HCT116 (cell line): ENCODE results near the gene CAMK1D. TPM values are rescaled to one million over a fixed set of nuclear protein-coding genes. Genes with fewer than 3 reads are reported as not detected.

Experiments
- ATAC-seq: fragments of 200-7000 bp; cut with Tn5 transposase; 2 replicates; pipeline ENCODE4 v1.9.1; 2020; ENCODE audit warnings: mild to moderate bottlenecking, moderate library complexity
- BruUV-seq: library from RNA; stranded (reverse); fragments of 400-500 nt; replicated peaks from 2 replicates; lab custom pipeline; 2021; lab: Mats Ljungman, UMichigan
- CTCF ChIA-PET: fragments of 300-600 bp; sonication (Branson Sonifier 250); formaldehyde crosslinking; loops from one replicate; lab custom pipeline; 2021; ENCODE audit warnings: antibody characterized with exemption; lab: Charles Lee
- POLR2A ChIA-PET: fragments of 300-600, 350-600 bp; sonication (Branson Sonifier 250); formaldehyde crosslinking; loops from one replicate; lab custom pipeline; 2021; ENCODE audit warnings: antibody characterized with exemption; lab: Charles Lee
- RAD21 ChIA-PET, 2 experiments: fragments of 300-600 bp; sonication (Branson Sonifier 250); formaldehyde crosslinking; loops; one replicate each; lab custom pipeline; 2023; ENCODE audit warnings: low total read pairs in 2 of 2; ENCODE audit not compliant: uncharacterized antibody in 2 of 2, unreplicated experiment in 2 of 2, low non-redundant PET in 1 of 2; lab: Charles Lee
- DNase-seq: peaks from one replicate; pipeline ENCODE4 v3.0.0-alpha.2; 2010; ENCODE audit warnings: low read depth, low spot score
- H2AFZ ChIP-seq: fragments of 200-600 bp; shearing (Covaris generic), sonication (generic); 2 replicates; pipeline ENCODE4 v1.6.1; 2017; ENCODE audit warnings: low read depth, mixed run types, mixed read lengths, antibody characterized with exemption, low read length; ENCODE audit not compliant: poor library complexity, severe bottlenecking
- H3K27ac ChIP-seq: 2 replicates; pipeline ENCODE4 v1.5.1; 2012; ENCODE audit warnings: low read depth, low read length
- H3K27me3 ChIP-seq: fragments of 200-600 bp; sonication (generic); 2 replicates; pipeline ENCODE4 v1.6.1; 2016; ENCODE audit warnings: mixed run types, low read length, mixed read lengths; ENCODE audit not compliant: insufficient read depth
- H3K36me3 ChIP-seq, 2 experiments: fragments of 200-500 bp in 1 of 2; fragments of 200-600 bp in 1 of 2; sonication (Bioruptor generic) in 1 of 2; sonication (generic) in 1 of 2; 2 replicates each; pipeline versions ENCODE4 v1.5.1 to v1.6.1; 2014 to 2016; ENCODE audit warnings: low read length in 2 of 2, inconsistent platforms in 1 of 2, mixed read lengths in 1 of 2, mixed run types in 1 of 2; ENCODE audit not compliant: insufficient read depth in 2 of 2, control insufficient read depth in 1 of 2
- H3K4me1 ChIP-seq, 2 experiments: fragments of 200-600 bp in 1 of 2; sonication (generic) in 1 of 2; 2 replicates each; pipeline versions ENCODE4 v1.5.1 to v1.6.1; 2012 to 2017; ENCODE audit warnings: low read length in 2 of 2, inconsistent platforms in 1 of 2, mild to moderate bottlenecking in 1 of 2, mixed read lengths in 1 of 2, mixed run types in 1 of 2, moderate library complexity in 1 of 2; ENCODE audit not compliant: insufficient read depth in 2 of 2, control insufficient read depth in 1 of 2
- H3K4me2 ChIP-seq: fragments of 200-600 bp; sonication (generic); 2 replicates; pipeline ENCODE4 v1.6.1; 2017; ENCODE audit warnings: mixed run types, low read length, mixed read lengths
- H3K4me3 ChIP-seq, 2 experiments: fragments of 200-600 bp in 1 of 2; sonication (generic) in 1 of 2; replicated peaks in 1 of 2; 2 replicates each; pipeline ENCODE4 v1.5.1; 2011 to 2016; ENCODE audit warnings: low read length in 2 of 2, control low read depth in 1 of 2, low read depth in 1 of 2, mild to moderate bottlenecking in 1 of 2, mixed read lengths in 1 of 2, mixed run types in 1 of 2
- H3K79me2 ChIP-seq: fragments of 200-600 bp; sonication (generic); 2 replicates; pipeline ENCODE4 v1.6.1; 2017; ENCODE audit warnings: mild to moderate bottlenecking, mixed run types, low read length, moderate library complexity, mixed read lengths; ENCODE audit not compliant: insufficient read depth
- H3K9ac ChIP-seq: fragments of 200-600 bp; sonication (generic); 2 replicates; pipeline ENCODE4 v1.6.1; 2016; ENCODE audit warnings: low read length, mixed read lengths
- H3K9me2 ChIP-seq: fragments of 200-600 bp; sonication (generic), shearing (Covaris generic); 2 replicates; pipeline ENCODE4 v1.6.1; 2017; ENCODE audit warnings: mixed run types, mild to moderate bottlenecking, moderate library complexity; ENCODE audit not compliant: insufficient read depth
- H3K9me3 ChIP-seq, 2 experiments: fragments of 200-500 bp in 1 of 2; fragments of 200-600 bp in 1 of 2; sonication (Bioruptor generic) in 1 of 2; sonication (generic) in 1 of 2; 2 replicates each; pipeline ENCODE4 v1.6.1; 2014 to 2017; ENCODE audit warnings: low read length in 2 of 2, mixed read lengths in 2 of 2, inconsistent platforms in 1 of 2, low read depth in 1 of 2, mild to moderate bottlenecking in 1 of 2, mixed run types in 1 of 2, moderate library complexity in 1 of 2; ENCODE audit not compliant: control insufficient read depth in 1 of 2, insufficient read depth in 1 of 2
- H4K20me1 ChIP-seq: fragments of 200-600 bp; sonication (generic), shearing (Covaris generic); 2 replicates; pipeline ENCODE4 v1.6.1; 2017; ENCODE audit warnings: mixed run types, mild to moderate bottlenecking, moderate library complexity; ENCODE audit not compliant: insufficient read depth
- CBX3 ChIP-seq: IDR thresholded peaks from 2 replicates; pipeline ENCODE4 v1.6.1; 2012; ENCODE audit warnings: low read depth
- CEBPB ChIP-seq: IDR thresholded peaks from 2 replicates; pipeline ENCODE4 v1.6.1; 2012; ENCODE audit warnings: low read depth
- EGR1 ChIP-seq: IDR thresholded peaks from 2 replicates; pipeline ENCODE4 v1.6.1; 2012; ENCODE audit warnings: low read depth
- EZH2phosphoT487 ChIP-seq: fragments of 200-600 bp; IDR thresholded peaks from 2 replicates; pipeline ENCODE4 v1.6.1; 2018; ENCODE audit warnings: antibody characterized with exemption, borderline replicate concordance
- FOSL1 ChIP-seq: IDR thresholded peaks from 2 replicates; pipeline ENCODE4 v1.6.1; 2012; ENCODE audit warnings: low read depth
- POLR2AphosphoS5 ChIP-seq: IDR thresholded peaks from 2 replicates; pipeline ENCODE4 v1.6.1; 2011; ENCODE audit warnings: mild to moderate bottlenecking, low read depth, low read length, moderate library complexity
- RAD21 ChIP-seq: IDR thresholded peaks from 2 replicates; pipeline ENCODE4 v1.6.1; 2012; ENCODE audit warnings: low read depth, mild to moderate bottlenecking
- SRF ChIP-seq: IDR thresholded peaks from 2 replicates; pipeline ENCODE4 v1.6.1; 2012; ENCODE audit warnings: low read depth
- intact Hi-C: fragments of 100-400 bp; cut with micrococcal nuclease; formaldehyde crosslinking; loops from 2 replicates; pipeline ENCODE4 v1.10.0; 2022
- total RNA-seq: library from RNA; stranded (reverse); gene quantifications from one replicate; pipeline ENCODE4 v1.2.1, GENCODE V29; 2021; ENCODE audit not compliant: unreplicated experiment
- TF ChIP-seq, protein P1 (sequence below): IDR thresholded peaks from 2 replicates; pipeline ENCODE4 v1.6.1; 2012
- TF ChIP-seq, protein P2 (sequence below): IDR thresholded peaks from 2 replicates; pipeline ENCODE4 v1.6.1; 2011; ENCODE audit warnings: mild to moderate bottlenecking, low read length, moderate library complexity; ENCODE audit not compliant: insufficient replicate concordance; ENCODE audit errors: extremely low read depth

Gene CAMK1D
- total RNA-seq, 1 experiment from 2014 or later = 9.6 TPM

DNA sequence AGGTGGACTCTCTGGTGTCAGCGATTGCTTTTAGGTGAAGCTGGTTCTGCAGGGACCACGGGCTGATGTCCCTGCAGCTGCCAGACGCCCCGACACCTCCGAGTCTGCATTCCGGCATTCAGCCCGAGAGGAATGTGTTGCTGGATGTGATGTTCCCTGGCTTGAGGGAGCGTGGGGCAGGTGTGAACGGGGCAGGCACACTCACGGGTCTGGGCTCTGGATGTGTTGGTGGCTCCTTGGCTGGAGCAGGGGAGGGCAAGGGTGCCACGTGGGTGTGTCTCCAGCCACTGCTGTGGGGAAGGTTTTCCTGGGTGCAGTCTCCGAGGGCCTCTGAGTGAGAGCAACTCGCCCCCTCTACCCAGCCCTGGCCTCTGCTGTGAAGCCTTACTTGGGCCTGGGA lies 140.5 kb downstream of the CAMK1D start:
- Histone ChIP-seq H3K9ac (no peak overlapping the region), H3K9me3 (no peaks in the 10 kb centered on the region), H3K27ac (no peak overlapping the region), H3K9me2 (no peaks in the 10 kb centered on the region), H3K27me3 (no peaks in the 10 kb centered on the region), H3K4me1 (peaks cover 0 to 6% of the 10 kb centered on the region in 2 experiments; a peak in 1 of 4 replicates), H4K20me1 (no peaks in the 10 kb centered on the region), H2AFZ (no peak overlapping the region), H3K4me3 (no peak overlapping the region), H3K36me3 (no peaks in the 10 kb centered on the region), H3K79me2 (no peaks in the 10 kb centered on the region), H3K4me2 (no peak overlapping the region)
- ATAC-seq (no peak), DNase-seq (no peak)
- TF ChIP-seq SRF = no peak
- TF ChIP-seq, protein P1, sequence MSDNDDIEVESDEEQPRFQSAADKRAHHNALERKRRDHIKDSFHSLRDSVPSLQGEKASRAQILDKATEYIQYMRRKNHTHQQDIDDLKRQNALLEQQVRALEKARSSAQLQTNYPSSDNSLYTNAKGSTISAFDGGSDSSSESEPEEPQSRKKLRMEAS = no peak
- intact Hi-C loops = no loop called here
- RAD21 ChIA-PET = no interaction called here
- CTCF ChIA-PET = no interaction called here
- no TSS peak for BruUV-seq
- POLR2A ChIA-PET = no interaction called here

DNA sequence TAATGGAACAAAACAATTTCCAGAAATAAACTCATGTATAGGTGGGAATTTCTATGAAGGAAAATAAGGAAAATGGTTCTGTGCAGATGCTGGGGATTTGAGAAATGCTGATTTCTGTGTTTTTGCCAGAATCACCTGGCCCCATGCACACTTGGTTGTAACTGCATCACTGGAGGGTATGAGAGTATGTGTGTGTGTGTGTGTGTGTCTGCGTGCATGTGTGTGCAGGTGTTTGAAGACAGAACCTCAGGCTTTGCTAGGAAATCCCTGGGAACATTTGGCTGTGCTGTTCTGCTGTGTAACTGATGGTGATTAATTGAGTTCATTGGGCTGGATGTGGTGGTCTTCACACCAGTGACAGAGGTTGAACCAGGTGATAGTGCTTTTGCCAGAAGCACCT lies 141.6 kb downstream of the CAMK1D start:
- H3K9me2 ChIP-seq = no peaks in the 10 kb centered on the region
- H3K79me2 ChIP-seq = no peaks in the 10 kb centered on the region
- BruUV-seq = no TSS peak
- CTCF ChIA-PET = no interaction called here
- no peaks in the 10 kb centered on the region for H3K9me3 ChIP-seq
- H3K27me3 ChIP-seq = no peaks in the 10 kb centered on the region
- RAD21 ChIA-PET = no interaction called here
- H3K4me1 ChIP-seq = no peaks in the 10 kb centered on the region
- intact Hi-C loops = no loop called here
- DNase-seq (no peak), ATAC-seq (no peak)
- H3K4me2 ChIP-seq = no peak overlapping the region
- H4K20me1 ChIP-seq = no peaks in the 10 kb centered on the region
- H2AFZ ChIP-seq = no peak overlapping the region
- H3K9ac ChIP-seq = no peak overlapping the region
- no peak overlapping the region for H3K4me3 ChIP-seq
- POLR2A ChIA-PET = no interaction called here
- H3K36me3 ChIP-seq = no peaks in the 10 kb centered on the region
- no peak overlapping the region for H3K27ac ChIP-seq
- TF ChIP-seq, protein P1 = no peak
- TF ChIP-seq CBX3 = no peak
- TF ChIP-seq SRF = no peak
- no peak for TF ChIP-seq EZH2phosphoT487
- TF ChIP-seq, protein P2, sequence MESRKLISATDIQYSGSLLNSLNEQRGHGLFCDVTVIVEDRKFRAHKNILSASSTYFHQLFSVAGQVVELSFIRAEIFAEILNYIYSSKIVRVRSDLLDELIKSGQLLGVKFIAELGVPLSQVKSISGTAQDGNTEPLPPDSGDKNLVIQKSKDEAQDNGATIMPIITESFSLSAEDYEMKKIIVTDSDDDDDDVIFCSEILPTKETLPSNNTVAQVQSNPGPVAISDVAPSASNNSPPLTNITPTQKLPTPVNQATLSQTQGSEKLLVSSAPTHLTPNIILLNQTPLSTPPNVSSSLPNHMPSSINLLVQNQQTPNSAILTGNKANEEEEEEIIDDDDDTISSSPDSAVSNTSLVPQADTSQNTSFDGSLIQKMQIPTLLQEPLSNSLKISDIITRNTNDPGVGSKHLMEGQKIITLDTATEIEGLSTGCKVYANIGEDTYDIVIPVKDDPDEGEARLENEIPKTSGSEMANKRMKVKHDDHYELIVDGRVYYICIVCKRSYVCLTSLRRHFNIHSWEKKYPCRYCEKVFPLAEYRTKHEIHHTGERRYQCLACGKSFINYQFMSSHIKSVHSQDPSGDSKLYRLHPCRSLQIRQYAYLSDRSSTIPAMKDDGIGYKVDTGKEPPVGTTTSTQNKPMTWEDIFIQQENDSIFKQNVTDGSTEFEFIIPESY = no peak
- TF ChIP-seq POLR2AphosphoS5 = no peak
- TF ChIP-seq RAD21 = no peak
- TF ChIP-seq CEBPB = no peak
- no peak for TF ChIP-seq FOSL1
- no peak for TF ChIP-seq EGR1
